Right lobe of liver (tissue), 4 donors: ENCODE results near the gene UQCRC2.

ENCODE experiments used
- POLR2A ChIP-seq: fragments of 450-650 bp; IDR thresholded peaks from one replicate; pipeline ENCODE4 v1.6.1; 2017; ENCODE audit warnings: antibody characterized with exemption, mild to moderate bottlenecking
- TF ChIP-seq, protein P1 (sequence below), 4 donors: fragments of 200-600 bp in 3 of 4; fragments of 450-650 bp in 1 of 4; IDR thresholded peaks; one replicate each; pipeline versions ENCODE4 v1.5.1 to v1.8.0; 2016 to 2022; ENCODE audit warnings: antibody characterized with exemption in 4 of 4, mild to moderate bottlenecking in 2 of 4
- donor health status: DM: no; HTN: no; CAD: no.
- donor health status: DM: no; HTN: no; CAD: no.
- donor health status: DM: no; HTN: yes; CAD: no.

DNA sequence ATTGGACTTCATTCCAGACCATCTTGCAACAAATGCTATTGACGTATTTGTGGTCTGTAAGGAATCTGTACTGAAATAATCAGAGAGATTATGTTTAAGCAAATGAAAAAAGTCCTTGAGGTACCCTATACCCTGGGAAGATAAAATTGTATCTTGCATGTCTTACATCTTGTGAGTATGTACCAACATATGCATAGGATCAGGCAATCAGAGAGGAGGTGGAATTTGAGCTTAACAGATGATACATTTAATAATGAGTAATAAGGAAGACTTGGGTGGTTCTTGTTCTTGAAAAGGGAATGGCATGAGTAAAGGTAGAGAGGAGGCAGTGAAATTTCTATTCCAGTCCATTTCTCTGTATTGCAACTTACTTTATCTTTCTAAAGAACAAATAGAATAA lies 65.4 kb downstream of the UQCRC2 start:
- TF ChIP-seq, protein P1, sequence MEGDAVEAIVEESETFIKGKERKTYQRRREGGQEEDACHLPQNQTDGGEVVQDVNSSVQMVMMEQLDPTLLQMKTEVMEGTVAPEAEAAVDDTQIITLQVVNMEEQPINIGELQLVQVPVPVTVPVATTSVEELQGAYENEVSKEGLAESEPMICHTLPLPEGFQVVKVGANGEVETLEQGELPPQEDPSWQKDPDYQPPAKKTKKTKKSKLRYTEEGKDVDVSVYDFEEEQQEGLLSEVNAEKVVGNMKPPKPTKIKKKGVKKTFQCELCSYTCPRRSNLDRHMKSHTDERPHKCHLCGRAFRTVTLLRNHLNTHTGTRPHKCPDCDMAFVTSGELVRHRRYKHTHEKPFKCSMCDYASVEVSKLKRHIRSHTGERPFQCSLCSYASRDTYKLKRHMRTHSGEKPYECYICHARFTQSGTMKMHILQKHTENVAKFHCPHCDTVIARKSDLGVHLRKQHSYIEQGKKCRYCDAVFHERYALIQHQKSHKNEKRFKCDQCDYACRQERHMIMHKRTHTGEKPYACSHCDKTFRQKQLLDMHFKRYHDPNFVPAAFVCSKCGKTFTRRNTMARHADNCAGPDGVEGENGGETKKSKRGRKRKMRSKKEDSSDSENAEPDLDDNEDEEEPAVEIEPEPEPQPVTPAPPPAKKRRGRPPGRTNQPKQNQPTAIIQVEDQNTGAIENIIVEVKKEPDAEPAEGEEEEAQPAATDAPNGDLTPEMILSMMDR (IDR thresholded peaks at IDR 0.05), result no peak
- TF ChIP-seq POLR2A, result no peak
